Glutamatergic neuron (in vitro differentiated cells): ENCODE data around the gene TMEM11. TPM values are rescaled to one million over a fixed set of nuclear protein-coding genes. Genes with fewer than 3 reads are reported as not detected.

Experiments
- DNase-seq: peaks from one replicate; pipeline ENCODE4 v3.0.0; 2022
- H3K27ac Mint-ChIP-seq: one replicate; pipeline ENCODE4 v1.8.0; 2020; ENCODE audit warnings: mild to moderate bottlenecking, mixed read lengths, inconsistent platforms; ENCODE audit not compliant: unreplicated experiment
- H3K27me3 Mint-ChIP-seq: one replicate; pipeline ENCODE4 v1.8.0; 2020; ENCODE audit warnings: mild to moderate bottlenecking, moderate library complexity, mixed read lengths, inconsistent platforms; ENCODE audit not compliant: unreplicated experiment
- H3K36me3 Mint-ChIP-seq: one replicate; pipeline ENCODE4 v1.8.0; 2020; ENCODE audit warnings: mild to moderate bottlenecking, mixed read lengths, inconsistent platforms; ENCODE audit not compliant: unreplicated experiment
- H3K4me1 Mint-ChIP-seq: one replicate; pipeline ENCODE4 v1.8.0; 2020; ENCODE audit warnings: mild to moderate bottlenecking, low read depth, mixed read lengths, inconsistent platforms; ENCODE audit not compliant: unreplicated experiment
- H3K4me3 Mint-ChIP-seq: one replicate; pipeline ENCODE4 v1.8.0; 2020; ENCODE audit warnings: mild to moderate bottlenecking, mixed read lengths, inconsistent platforms; ENCODE audit not compliant: unreplicated experiment
- H3K9me3 Mint-ChIP-seq: one replicate; pipeline ENCODE4 v1.8.0; 2020; ENCODE audit warnings: mild to moderate bottlenecking, moderate library complexity, mixed read lengths, inconsistent platforms; ENCODE audit not compliant: unreplicated experiment
- CTCF ChIP-seq: fragments of 200-600 bp; sonication (generic); IDR thresholded peaks from one replicate; pipeline ENCODE4 v1.5.0; 2021; ENCODE audit not compliant: partially characterized antibody, unreplicated experiment
- total RNA-seq: library from RNA; stranded (reverse); fragmentation: NEBNext Ultra II Directional; extraction: Animal tissue kit (Norgen Biotek cat#: 25700); gene quantifications from one replicate; pipeline ENCODE4 v1.2.1, GENCODE V29; 2021; ENCODE audit not compliant: unreplicated experiment

Gene TMEM11
- total RNA-seq, 1 donor from 2014 or later = 26.0 TPM

GRCh38 chr17:21253646-21254441, 39.9 kb upstream of the TMEM11 start:
- peak overlapping the region; percentile 55 for H3K27ac Mint-ChIP-seq
- peaks cover 10% of the 10 kb centered on the region for H3K9me3 Mint-ChIP-seq

GRCh38 chr17:21252796-21253645, 39.1 kb upstream of the TMEM11 start, which contains the start of gene NATD1:
TSS of gene NATD1 (minus strand) at chr17:21253410. CDS start at chr17:21253264, 146 bp downstream.
- Mint-ChIP-seq H3K27me3 (peaks cover 17% of the 10 kb centered on the region), H3K36me3 (no peaks in the 10 kb centered on the region), H3K9me3 (peaks cover 10% of the 10 kb centered on the region), H3K4me3 (peak within 1 kb of the TSS; percentile 87), H3K4me1 (peaks cover 23% of the 10 kb centered on the region), H3K27ac (peak within 1 kb of the TSS; percentile 60)
- peak; percentile 80 for DNase-seq
- no peak for TF ChIP-seq CTCF

More at GRCh38 chr17:21253646-21254441, 39.9 kb upstream of the TMEM11 start:
- DNase-seq = no peak
- no peaks in the 10 kb centered on the region for H3K36me3 Mint-ChIP-seq
- no peak for TF ChIP-seq CTCF
- peaks cover 20% of the 10 kb centered on the region for H3K4me1 Mint-ChIP-seq
- peaks cover 16% of the 10 kb centered on the region for H3K27me3 Mint-ChIP-seq
- H3K4me3 Mint-ChIP-seq = peak overlapping the region; percentile 79

- no peak for DNase-seq
- Mint-ChIP-seq H3K36me3 (no peaks in the 10 kb centered on the region), H3K9me3 (peaks cover 10% of the 10 kb centered on the region), H3K27me3 (peaks cover 17% of the 10 kb centered on the region), H3K4me1 (peaks cover 23% of the 10 kb centered on the region), H3K4me3 (peak overlapping the region; percentile 87), H3K27ac (peak overlapping the region; percentile 60)
- TF ChIP-seq CTCF = no peak
These were observed 38.4 kb upstream of the TMEM11 start for GRCh38 chr17:21252289-21252795.

- no peak for DNase-seq
- Mint-ChIP-seq H3K27me3 (peaks cover 17% of the 10 kb centered on the region), H3K9me3 (peaks cover 10% of the 10 kb centered on the region), H3K36me3 (no peaks in the 10 kb centered on the region), H3K27ac (no peak overlapping the region), H3K4me3 (peak overlapping the region; percentile 87), H3K4me1 (peaks cover 23% of the 10 kb centered on the region)
- TF ChIP-seq CTCF = no peak
These were observed 37.5 kb upstream of the TMEM11 start for GRCh38 chr17:21251337-21252010.
